Adrenal gland (tissue), 12 donors: Measurements from ENCODE around the gene APOL1. TPM values are rescaled to one million over a fixed set of nuclear protein-coding genes. Genes with fewer than 3 reads are reported as not detected.

Experiments used
- DNase-seq, 7 donors: peaks; one replicate each; pipeline ENCODE4 v3.0.0-alpha.2; 2019 to 2020
- H3K27ac ChIP-seq, 5 donors: fragments of 200-600 bp; sonication (generic) in 4 of 5; 1 replicate in 3 of 5; 2 replicates in 2 of 5; pipeline versions ENCODE4 v1.5.1 to v1.8.0; 2016 to 2020; ENCODE audit warnings: mild to moderate bottlenecking in 1 of 5
- H3K27me3 ChIP-seq: fragments of 200-600 bp; 2 replicates; pipeline ENCODE4 v1.8.0; 2021
- H3K36me3 ChIP-seq, 2 donors: fragments of 200-600 bp; replicated peaks in 1 of 2; 1 replicate in 1 of 2; 2 replicates in 1 of 2; pipeline versions ENCODE4 v1.5.1 to v1.8.0; 2018 to 2022
- H3K4me1 ChIP-seq, 2 donors: fragments of 200-600 bp; replicated peaks in 1 of 2; 1 replicate in 1 of 2; 2 replicates in 1 of 2; pipeline versions ENCODE4 v1.5.1 to v1.8.0; 2018 to 2021
- H3K4me3 ChIP-seq, 4 donors: fragments of 200-600 bp; sonication (generic) in 3 of 4; one replicate each; pipeline ENCODE4 v1.5.1; 2016 to 2018
- H3K9me3 ChIP-seq, 3 donors: fragments of 200-600 bp; sonication (generic) in 1 of 3; replicated peaks in 1 of 3; 1 replicate in 2 of 3; 2 replicates in 1 of 3; pipeline versions ENCODE4 v1.5.1 to v1.8.0; 2016 to 2021
- CTCF ChIP-seq, 6 experiments: fragments of 450-650 bp in 4 of 6; fragments of 200-600 bp in 2 of 6; sonication (generic) in 1 of 6; IDR thresholded peaks; 1 replicate in 5 of 6; 2 replicates in 1 of 6; pipeline versions ENCODE4 v1.5.1 to v1.8.0; 2016 to 2021; ENCODE audit warnings: antibody characterized with exemption in 6 of 6, mild to moderate bottlenecking in 2 of 6, moderate library complexity in 1 of 6
- POLR2A ChIP-seq, 2 donors: fragments of 450-650 bp; IDR thresholded peaks; one replicate each; pipeline ENCODE4 v1.6.1; 2017; ENCODE audit warnings: antibody characterized with exemption in 2 of 2, mild to moderate bottlenecking in 2 of 2, moderate library complexity in 1 of 2
- WGBS, 4 donors: extraction: QIAGEN DNeasy Blood & Tissue Kit in 2 of 4; methylation state at CpG; one replicate each; pipeline versions ENCODE4 v1.1.5 to v1.1.7; 2013 to 2017; 5-methylcytosine and 5-hydroxymethylcytosine counted together
- intact Hi-C, 2 donors: fragments of 100-400 bp; cut with DNase I; formaldehyde crosslinking; loops; one replicate each; pipeline versions ENCODE4 v1.14.1 to v1.15.0; 2022 to 2023
- polyA plus RNA-seq, 3 donors: library from polyadenylated mRNA; stranded (reverse); fragments of 200-250 nt in 2 of 3; fragments of 350-450 nt in 1 of 3; fragmentation: Illumina TruSeq in 1 of 3; extraction: RNeasy Lipid Tissue Mini Kit (QIAGEN cat#74804) in 1 of 3; gene quantifications; one replicate each; pipeline ENCODE4 v1.2.3, GENCODE V29; 2013 to 2014
- total RNA-seq, 9 donors: library from RNA; depleted of rRNA in 4 of 9; stranded (reverse); fragments of >200 nt in 4 of 9; fragments of 120-200 nt in 1 of 9; fragmentation: NEBNext Ultra II Directional in 1 of 9; extraction: Animal tissue kit (Norgen Biotek cat#: 25700) in 1 of 9; gene quantifications; one replicate each; pipeline versions ENCODE4 v1.1.0 to v1.2.4, GENCODE V29; 2013 to 2023
- donor health status: healthy with polysubstance abuse.
- donor health status: Bipolar disorder and iron deficiency.
- donor health status: DM: yes; HTN: yes; CAD: no.
- donor health status: DM: no; HTN: no; CAD: no.
- donor health status: DM: no; HTN: no; CAD: no.
- donor health status: DM: yes; HTN: yes; CAD: no.

The APOL1 gene
- total and polyA plus RNA-seq, 12 donors: 2.1 to 39.0 (median 25.5) TPM

DNA sequence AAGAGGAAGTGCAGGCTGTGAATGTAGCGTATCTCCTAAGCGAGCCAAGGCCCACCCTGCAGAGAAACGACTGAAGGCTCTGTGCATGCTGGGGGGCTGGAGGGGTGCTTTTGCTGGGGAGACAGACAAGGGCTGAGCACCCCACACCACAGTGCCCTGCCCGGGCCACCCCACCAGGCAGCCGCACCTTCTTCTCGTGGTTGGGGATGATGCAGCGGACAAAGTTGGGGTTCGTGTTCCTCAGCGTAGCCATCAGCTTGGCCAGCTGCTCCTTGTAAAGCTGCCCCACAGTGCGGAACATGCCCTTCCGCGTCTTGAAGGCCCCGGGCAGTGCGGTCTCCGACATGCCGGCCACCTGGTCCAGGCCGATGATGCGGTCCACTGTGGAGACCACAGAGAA lies 53.3 kb downstream of the APOL1 start:
- no peaks in the 10 kb centered on the region for H3K9me3 ChIP-seq
- no peak for DNase-seq
- intact Hi-C loops: no loop called here
- peaks cover 0 to 98% of the 10 kb centered on the region in 2 donors for H3K36me3 ChIP-seq
- H3K27me3 ChIP-seq: no peaks in the 10 kb centered on the region
- 85 to 89% (median 88%) methylated on average over 15 to 18 of the region's 18 CpGs for WGBS, 4 donors
- H3K4me3 ChIP-seq: no peak overlapping the region
- no peaks in the 10 kb centered on the region for H3K4me1 ChIP-seq
- TF ChIP-seq CTCF (IDR thresholded peaks at IDR 0.05) (no peak), POLR2A (IDR thresholded peaks at IDR 0.05) (no peak)
- no peak overlapping the region for H3K27ac ChIP-seq

DNA sequence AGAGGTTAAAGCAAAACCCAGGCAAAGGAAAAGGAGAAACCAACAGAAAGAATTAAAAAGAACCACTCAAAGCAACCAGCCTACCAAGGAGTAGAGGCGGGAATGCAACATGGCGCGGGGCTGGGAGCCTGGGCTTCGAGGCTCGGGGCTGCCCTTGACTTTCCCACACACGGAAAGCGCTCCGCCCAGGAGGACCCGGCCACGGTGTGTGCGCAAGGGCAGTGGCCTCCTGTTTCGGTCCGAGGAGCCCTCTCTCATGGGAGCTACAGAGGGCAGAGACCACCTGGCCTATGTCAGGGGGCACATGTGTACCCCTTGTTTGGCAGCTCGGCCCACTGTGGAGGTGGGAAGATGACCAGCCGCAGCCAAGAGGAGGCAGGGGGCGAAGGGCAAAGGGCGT lies 55.9 kb downstream of the APOL1 start:
- Histone ChIP-seq H3K36me3 (peaks cover 0 to 96% of the 10 kb centered on the region in 2 donors), H3K27me3 (no peaks in the 10 kb centered on the region), H3K27ac (no peak overlapping the region), H3K4me1 (no peaks in the 10 kb centered on the region), H3K9me3 (no peaks in the 10 kb centered on the region), H3K4me3 (no peak overlapping the region)
- intact Hi-C loops: no loop called here
- TF ChIP-seq CTCF (IDR thresholded peaks at IDR 0.05) (no peak), POLR2A (IDR thresholded peaks at IDR 0.05) (no peak)
- 73 to 90% (median 80%) methylated on average over 13 to 17 of the region's 17 CpGs for WGBS, 4 donors
- DNase-seq: no peak

DNA sequence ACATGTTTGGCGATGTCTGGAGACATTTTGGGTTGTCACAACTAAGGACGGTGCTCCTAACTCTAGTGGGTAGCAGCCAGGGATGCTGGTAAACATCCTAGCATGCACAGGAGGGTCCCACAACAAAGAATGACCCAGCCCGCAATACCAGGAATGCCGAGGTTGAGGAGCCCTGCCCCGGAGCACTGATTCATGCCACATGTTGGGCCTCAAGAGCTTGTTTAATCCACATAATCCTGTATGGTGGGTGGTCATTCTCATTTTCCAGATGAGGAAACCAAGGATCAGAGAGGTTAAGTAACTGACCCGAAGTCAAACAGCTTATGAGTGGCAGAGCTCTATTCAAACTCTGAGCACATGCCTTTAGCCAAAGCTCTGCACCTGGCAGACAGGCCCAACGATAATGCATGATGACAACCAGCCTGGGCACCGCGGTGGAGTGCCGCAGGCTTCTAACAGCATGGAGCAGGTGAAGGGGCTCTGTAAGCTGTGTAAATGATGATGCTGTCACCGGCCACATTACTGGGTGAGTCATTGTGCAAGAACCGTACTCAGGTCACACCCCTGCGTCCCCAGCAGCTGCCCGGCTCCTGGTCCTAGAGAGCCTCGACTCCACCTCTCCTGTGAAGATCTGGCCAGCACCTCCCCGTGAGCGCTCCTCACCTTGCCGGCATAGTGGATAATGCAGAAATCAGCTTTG lies 58.6 kb downstream of the APOL1 start:
- TF ChIP-seq CTCF (IDR thresholded peaks at IDR 0.05) (no peak), POLR2A (IDR thresholded peaks at IDR 0.05) (no peak)
- Histone ChIP-seq H3K4me3 (no peak overlapping the region), H3K4me1 (no peaks in the 10 kb centered on the region), H3K27me3 (no peaks in the 10 kb centered on the region), H3K36me3 (peaks cover 0 to 91% of the 10 kb centered on the region in 2 donors), H3K9me3 (no peaks in the 10 kb centered on the region), H3K27ac (no peak overlapping the region)
- no peak for DNase-seq
- intact Hi-C loops: no loop called here
- WGBS, 4 donors: 68 to 83% (median 78%) methylated on average over 5 to 18 of the region's 18 CpGs

DNA sequence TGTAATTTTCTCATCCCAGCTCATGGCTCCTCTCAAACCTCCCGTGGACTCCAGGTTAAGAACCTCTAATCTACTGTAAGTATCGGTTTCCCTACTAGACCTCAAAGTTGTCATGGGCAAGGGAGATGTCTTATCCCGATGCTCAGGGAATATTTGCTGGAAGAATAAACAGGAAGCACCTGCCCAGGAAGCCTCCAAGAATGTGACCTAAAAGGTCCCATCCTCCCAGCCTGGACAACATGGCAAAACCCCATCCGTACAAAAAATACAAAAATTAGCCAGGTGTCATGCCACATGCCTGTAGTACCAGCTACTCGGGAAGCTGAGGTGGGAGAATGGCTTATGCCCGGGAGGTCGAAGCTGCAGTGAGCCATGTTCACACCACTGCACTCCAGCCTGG lies 62.4 kb downstream of the APOL1 start:
- Histone ChIP-seq H3K27ac (no peak overlapping the region), H3K4me3 (no peak overlapping the region), H3K36me3 (peaks cover 0 to 93% of the 10 kb centered on the region in 2 donors), H3K9me3 (no peaks in the 10 kb centered on the region), H3K27me3 (no peaks in the 10 kb centered on the region), H3K4me1 (no peaks in the 10 kb centered on the region)
- intact Hi-C loops: no loop called here
- no peak for DNase-seq
- TF ChIP-seq CTCF (IDR thresholded peaks at IDR 0.05) (no peak), POLR2A (IDR thresholded peaks at IDR 0.05) (no peak)
- 76 to 83% (median 78%) methylated on average over 7 of the region's 7 CpGs for WGBS, 4 donors
